GM21515 (cell line): ENCODE results near the gene KISS1R.
A peak's percentile ranks its signal among the peaks of the same experiment; 100 is the strongest.
"Not testable (repeated sequence)": the region's sequence is repeated elsewhere in the genome, so short reads cannot be mapped to it uniquely, and the experiment has no call there.

Experiments
- ATAC-seq: cut with Tn5 transposase; IDR thresholded peaks from one replicate; pipeline ENCODE4 v1.9.1; 2021; ENCODE audit not compliant: unreplicated experiment

The KISS1R gene

DNA sequence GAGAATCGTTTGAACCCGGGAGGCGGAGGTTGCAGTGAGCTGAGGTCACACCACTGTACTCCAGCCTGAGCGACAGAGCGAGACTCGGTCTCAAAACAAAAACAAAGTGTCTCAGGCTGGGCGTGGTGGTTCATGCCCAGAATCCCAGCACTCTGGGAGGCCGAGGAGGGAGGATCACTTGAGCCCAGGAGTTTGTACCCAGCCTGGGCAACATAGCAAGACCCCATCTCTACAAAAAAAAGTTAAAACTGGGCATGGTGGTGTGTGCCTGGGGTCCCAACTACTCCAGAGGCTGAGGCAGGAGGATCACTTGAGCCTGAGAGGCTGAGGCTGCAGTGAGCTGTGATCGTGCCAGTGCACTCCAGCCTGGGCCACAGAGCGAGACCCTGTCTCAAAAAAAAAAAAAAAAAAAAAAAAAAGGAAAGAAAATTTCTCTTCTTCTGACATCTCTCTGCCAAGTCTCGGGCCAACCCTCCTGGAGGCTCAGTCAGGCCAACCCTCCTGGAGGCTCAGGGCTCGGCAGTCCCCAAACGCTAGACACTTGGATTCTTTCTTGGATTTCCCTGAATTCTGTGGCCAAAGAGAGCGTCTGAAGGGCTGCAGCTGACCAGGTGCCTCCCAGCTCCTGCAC, 35.0 kb downstream of the KISS1R start:
- ATAC-seq, result no peak

GRCh38 chr19:952680-953444, 35.7 kb downstream of the KISS1R start:
- no peak for ATAC-seq

DNA sequence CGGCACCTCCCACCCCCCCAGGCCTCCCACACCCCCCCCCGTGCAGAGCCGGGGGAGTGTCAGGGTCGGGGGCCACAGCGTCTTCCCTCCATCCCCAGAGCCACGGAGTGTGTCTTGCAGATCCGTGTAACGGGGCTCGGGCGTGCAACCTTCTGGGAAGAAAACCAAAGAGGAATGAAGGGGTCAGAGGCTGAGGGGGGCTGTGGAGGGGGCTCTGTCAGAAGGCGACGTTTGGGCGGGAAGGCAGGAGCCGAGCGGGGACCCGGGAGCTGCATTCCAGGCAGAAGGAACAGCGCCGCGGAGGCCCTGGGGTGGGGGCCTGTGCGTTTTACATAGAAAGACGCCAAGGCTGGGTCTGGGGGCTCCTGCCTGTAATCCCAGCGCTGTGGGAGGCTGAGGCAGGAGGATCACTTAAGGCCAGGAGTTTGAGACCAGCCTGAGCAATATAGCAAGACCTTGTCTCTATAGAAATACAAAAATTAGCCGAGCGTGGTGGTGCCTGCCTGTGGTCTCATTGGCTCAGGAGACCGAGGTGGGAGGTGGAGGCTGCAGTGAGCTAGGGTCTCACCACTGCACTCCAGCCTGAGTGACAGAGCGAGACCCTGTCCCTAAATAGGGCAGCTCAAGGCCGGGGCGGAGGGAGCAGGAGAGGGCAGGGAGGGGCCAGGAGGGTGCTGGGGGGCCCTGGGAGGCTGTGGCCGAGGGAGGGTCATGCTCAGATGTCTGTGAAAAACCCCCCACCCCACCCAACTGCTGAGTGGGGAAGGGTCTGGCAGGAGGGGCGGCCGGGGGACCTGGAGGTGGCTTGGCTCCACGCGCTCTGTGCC, 36.5 kb downstream of the KISS1R start:
- ATAC-seq, result no peak

DNA sequence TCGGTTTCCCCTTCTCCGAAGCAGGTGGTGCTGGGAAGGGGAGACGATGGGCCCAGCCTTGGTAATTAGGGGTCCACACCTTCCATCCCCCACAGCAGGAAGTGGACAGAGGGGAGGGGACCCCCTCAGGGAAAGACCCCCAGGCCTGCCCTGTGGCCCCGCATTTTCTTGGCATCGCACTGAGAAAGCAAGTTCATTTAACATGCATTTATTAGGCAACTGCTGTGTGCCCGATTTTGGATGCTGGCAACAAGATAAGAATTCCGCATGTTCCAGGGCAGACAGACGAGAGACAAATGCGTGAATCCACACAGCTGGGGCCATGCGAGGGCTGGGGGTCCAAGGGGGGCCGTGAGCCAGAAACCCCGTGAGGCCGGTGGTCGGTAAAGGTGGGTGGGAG, 37.1 kb downstream of the KISS1R start:
- ATAC-seq, result no peak

DNA sequence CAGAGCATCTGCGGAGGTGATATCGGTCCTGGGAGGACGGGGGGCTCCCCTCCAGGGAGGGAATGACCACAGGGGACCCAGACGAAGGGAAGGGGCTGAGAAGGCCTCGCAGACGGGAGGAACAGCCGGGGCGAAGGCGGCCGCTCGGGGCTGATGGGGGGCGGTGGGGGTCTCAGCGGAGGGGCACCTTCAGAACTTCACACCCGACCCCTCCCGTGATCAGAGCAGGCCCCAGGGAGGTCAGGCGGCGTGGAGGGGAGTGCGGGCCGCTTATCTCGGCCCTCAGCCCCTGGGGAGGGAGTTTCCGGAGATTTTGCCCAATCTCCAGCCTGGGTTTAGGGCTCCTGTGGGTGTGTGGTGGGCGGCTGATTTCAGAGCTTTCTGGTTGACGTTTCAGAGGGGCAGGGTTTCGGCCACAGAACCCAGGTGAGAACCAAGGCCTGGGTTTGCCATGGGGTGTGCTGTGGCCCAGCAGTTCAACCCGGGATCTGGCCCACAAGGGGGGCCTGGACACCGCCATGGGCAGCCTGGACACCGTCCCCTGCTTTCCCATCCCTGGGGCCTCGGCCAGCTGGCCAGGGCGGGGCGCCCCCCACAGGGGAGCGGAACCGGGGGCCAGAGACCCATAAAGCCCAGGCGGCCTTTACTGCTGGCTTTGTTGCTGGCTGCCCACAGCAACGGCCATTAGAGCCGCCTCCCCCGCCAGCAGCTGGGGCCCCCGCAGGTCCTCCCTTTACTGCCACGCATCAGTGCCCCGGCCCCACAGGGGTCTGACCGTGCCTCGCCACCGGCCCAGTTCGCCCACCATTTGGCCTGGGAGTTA, 37.8 kb downstream of the KISS1R start:
- ATAC-seq, result peak; percentile 45

- no peak for ATAC-seq
Measured at GRCh38 chr19:955803-956765, 39.0 kb downstream of the KISS1R start.

GRCh38 chr19:956766-957440, 39.8 kb downstream of the KISS1R start:
- ATAC-seq, result no peak

GRCh38 chr19:957578-957977, 40.4 kb downstream of the KISS1R start:
- ATAC-seq, result not testable (repeated sequence)

DNA sequence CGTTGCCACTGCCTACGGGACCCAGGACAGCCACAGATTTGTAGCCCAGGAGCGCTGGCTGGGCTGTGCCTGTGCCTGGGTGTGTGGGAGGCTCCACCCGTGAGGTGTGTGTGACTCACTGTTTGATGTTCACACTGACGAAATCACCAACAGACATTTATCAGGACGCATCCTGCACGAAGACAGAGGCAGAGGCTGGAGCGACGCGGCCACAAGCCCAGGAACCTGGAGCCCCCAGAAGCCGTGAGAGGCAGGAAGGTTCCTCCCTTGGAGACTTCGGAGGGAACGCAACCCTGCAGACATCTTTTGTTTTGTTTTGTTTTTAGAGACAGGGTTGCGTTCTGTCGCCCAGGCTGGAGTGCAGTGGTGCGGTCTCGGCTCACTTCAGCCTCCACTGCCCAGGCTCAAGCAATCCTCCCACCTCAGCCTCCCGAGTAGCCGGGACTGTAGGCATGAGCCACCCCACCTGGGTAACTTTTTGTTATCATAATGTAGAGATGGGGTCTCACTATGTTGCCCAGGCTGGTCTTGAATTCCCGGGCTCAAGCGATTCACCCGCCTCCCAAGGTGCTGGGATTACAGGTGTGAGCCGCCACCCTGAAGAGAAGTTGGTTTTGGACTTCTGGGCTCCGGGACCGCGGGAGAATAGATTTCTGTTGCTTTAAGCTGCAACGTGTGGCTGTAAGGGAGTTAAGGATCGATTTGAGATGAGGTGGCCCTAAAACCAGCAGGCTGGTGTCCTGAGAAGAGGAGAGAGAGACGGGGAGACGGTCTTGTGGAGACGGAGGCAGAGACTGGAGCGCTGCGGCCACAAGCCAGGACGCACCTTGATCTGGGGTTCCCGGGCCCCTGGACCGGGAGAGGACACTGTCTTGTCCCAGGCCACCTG, 42.1 kb downstream of the KISS1R start:
- no peak for ATAC-seq

GRCh38 chr19:960020-960419, 42.9 kb downstream of the KISS1R start:
- ATAC-seq, result no peak

DNA sequence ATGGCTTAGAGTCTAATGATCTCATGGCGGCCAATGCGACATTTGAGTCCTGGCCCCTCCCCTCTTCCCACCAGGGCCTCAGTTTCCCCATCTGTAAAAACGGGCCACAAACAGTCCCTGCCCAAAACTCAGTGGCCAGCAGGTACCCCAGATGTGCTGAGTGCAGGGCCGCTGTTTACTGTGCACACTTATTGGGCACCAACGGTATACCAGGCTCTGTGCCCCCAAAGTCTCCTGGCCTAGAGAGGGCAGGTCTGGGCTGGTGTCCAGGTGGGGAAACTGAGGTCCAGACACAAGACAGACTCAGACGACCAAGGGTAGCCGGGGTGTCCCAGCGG, 43.4 kb downstream of the KISS1R start:
- no peak for ATAC-seq

DNA sequence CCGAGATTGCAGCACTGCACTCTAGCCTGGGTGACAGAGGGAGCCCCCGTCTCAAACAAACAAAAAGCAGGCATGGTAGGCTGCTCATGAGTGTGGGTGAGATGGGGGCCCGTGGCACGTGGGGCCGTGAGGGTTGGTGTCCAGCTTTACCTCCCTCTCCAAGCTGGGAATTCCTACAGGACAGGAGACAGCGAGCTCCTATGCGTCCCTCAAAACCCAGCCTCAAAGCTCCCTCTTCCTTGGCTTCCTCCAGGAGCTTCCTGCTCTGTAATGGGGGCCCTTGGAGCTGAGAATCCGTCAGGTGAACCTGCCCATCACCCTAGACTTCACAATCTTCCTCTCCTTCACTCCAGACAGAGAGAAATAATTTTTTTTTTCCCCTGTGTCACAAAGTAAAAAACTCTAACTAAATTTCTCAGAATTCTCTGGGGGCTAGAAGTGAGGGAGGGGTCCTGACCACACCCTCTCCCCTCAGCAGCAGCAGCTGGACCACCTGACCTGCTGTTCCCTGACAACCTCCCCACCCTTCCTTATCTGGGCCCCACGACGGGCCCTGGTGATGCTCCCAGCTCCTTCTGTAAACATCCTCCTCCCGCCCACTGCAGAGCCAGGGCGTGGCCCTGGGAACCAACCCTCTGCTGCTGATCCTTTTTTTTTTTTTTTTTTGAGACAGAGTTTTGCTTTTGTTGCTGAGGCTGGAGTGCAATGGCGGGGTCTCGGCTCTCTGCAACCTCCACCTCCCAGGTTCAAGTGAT, 44.9 kb downstream of the KISS1R start:
- no peak for ATAC-seq

DNA sequence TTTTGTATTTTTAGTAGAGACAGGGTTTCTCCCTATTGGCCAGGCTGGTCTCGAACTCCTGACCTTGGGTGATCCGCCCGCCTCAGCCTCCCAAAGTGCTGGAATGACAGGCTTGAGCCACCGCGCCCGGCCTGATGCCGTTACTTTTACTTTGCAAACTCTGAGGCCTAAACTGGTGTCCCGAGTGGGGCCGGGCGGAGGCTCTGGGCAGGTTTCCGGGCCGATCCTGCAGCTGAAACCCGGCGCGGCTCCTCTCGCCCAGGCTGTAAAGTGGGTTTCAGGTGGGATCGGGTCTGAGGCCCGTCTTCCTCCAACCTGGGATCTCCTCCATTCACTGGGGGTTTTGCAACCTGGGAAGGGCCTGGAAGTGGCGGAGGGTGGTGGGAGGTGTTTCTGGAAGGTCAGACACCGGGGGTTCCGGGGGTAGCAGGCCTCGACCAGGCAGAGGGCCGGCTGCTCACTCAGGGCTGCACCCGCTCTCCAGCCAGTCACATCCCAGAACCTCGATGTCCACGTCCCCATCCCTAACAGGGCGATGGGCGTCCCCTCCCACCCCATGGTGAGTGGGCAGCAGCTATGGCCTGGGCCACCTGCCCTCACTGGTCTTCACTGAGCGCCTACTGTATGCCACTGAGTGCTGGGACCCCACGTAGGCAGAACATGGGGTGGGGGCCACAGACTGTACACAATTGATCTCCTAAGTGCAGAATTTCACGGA, 45.7 kb downstream of the KISS1R start:
- ATAC-seq, result no peak

GRCh38 chr19:963486-963951, 46.4 kb downstream of the KISS1R start:
- no peak for ATAC-seq

- ATAC-seq, result no peak
Measured at GRCh38 chr19:964116-964520, 47.0 kb downstream of the KISS1R start.

DNA sequence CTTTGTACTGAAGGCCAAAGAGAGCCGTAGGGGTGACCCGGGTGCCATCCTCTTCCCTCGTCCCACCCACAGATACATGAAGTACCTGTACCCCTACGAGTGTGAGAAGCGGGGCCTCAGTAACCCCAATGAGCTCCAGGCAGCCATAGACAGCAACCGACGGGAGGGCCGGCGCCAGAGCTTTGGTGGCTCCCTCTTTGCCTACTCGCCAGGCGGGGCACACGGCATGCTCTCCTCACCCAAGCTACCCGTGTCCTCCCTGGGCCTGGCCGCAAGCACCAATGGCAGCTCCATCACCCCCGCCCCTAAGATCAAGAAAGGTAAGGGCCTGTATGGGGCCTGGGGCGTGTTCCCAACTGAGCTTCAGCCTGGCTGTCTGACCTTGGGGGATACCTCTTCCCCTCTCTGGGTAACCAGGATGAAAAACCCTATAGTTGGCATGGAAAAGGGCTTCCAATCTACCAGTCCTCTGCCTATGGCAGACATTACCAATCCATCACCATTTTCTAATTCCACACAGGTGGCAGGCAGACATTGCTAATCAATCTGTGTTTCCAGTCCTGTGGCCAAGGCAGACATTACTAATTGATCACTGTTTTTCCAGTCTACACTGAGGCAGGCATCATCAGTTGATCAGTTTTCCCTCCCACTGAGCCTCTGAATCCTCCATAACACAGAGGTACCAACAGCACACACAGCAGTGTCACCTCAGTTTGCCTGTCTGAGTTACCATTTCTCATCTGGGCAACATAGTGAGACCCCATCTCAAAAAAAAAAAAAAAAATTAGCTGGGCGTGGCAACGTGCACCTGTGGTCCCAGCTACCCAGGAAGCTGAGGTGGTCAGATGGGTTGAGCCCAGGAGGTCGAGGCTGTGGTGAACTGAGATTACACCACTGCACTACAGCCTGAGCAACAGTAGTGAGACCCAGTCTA, 47.9 kb downstream of the KISS1R start:
- no peak for ATAC-seq
